HG02840 (cell line): Measurements from ENCODE around the gene C19orf44.
"Not testable (repeated sequence)": the region's sequence is repeated elsewhere in the genome, so short reads cannot be mapped to it uniquely, and the experiment has no call there.

Experiments used
- ATAC-seq: cut with Tn5 transposase; IDR thresholded peaks from one replicate; pipeline ENCODE4 v1.9.1; 2021; ENCODE audit warnings: mild to moderate bottlenecking, moderate library complexity, moderate number of reproducible peaks; ENCODE audit not compliant: unreplicated experiment, low FRiP score

C19orf44 gene

GRCh38 chr19:16466802-16467427 is 29.3 kb upstream of the C19orf44 start:
- ATAC-seq: not testable (repeated sequence)

GRCh38 chr19:16467581-16467980 is 28.6 kb upstream of the C19orf44 start:
- ATAC-seq: no peak

GRCh38 chr19:16470541-16470910 is 25.7 kb upstream of the C19orf44 start:
- no peak for ATAC-seq

- ATAC-seq: peak; percentile 20
Observed at GRCh38 chr19:16470911-16471811, 25.0 kb upstream of the C19orf44 start.

GRCh38 chr19:16472559-16472899 is 23.7 kb upstream of the C19orf44 start:
- not testable (repeated sequence) for ATAC-seq

- ATAC-seq: no peak
Observed at GRCh38 chr19:16472992-16473391, 23.2 kb upstream of the C19orf44 start.

GRCh38 chr19:16473875-16474392 is 22.3 kb upstream of the C19orf44 start:
- ATAC-seq: no peak

- ATAC-seq: no peak
Observed at GRCh38 chr19:16476401-16476800, 19.8 kb upstream of the C19orf44 start.

GRCh38 chr19:16477311-16477710 is 18.9 kb upstream of the C19orf44 start:
- no peak for ATAC-seq

- ATAC-seq: no peak
Observed at GRCh38 chr19:16482745-16483144, 13.4 kb upstream of the C19orf44 start.

GRCh38 chr19:16486476-16486875 is 9.7 kb upstream of the C19orf44 start:
- ATAC-seq: not testable (repeated sequence)

- ATAC-seq: no peak
Observed at GRCh38 chr19:16496613-16496983, 404 bp downstream of the C19orf44 start.

- no peak for ATAC-seq
Observed at GRCh38 chr19:16497042-16497441, 848 bp downstream of the C19orf44 start.

- no peak for ATAC-seq
Observed at GRCh38 chr19:16497837-16498236, 1.6 kb downstream of the C19orf44 start.

GRCh38 chr19:16504271-16504670 is 8.1 kb downstream of the C19orf44 start:
- no peak for ATAC-seq

GRCh38 chr19:16506161-16506560 is 10.0 kb downstream of the C19orf44 start:
- not testable (repeated sequence) for ATAC-seq

GRCh38 chr19:16506961-16507360 is 10.8 kb downstream of the C19orf44 start:
- no peak for ATAC-seq

GRCh38 chr19:16508546-16508945 is 12.4 kb downstream of the C19orf44 start:
- ATAC-seq: no peak

GRCh38 chr19:16509141-16510061 is 13.2 kb downstream of the C19orf44 start:
- ATAC-seq: no peak

GRCh38 chr19:16512611-16513010 is 16.4 kb downstream of the C19orf44 start:
- ATAC-seq: not testable (repeated sequence)
